Panc1 (cell line): ENCODE measurements around the gene LRGUK. TPM values are rescaled to one million over a fixed set of nuclear protein-coding genes. Genes with fewer than 3 reads are reported as not detected.

ENCODE experiments used
- ATAC-seq: fragments of 200-7000 bp; cut with Tn5 transposase; 2 replicates; pipeline ENCODE4 v1.9.1; 2020; ENCODE audit warnings: mild to moderate bottlenecking, moderate library complexity
- BruUV-seq: library from RNA; stranded (reverse); fragments of 400-500 nt; replicated peaks from 2 replicates; lab custom pipeline; 2021; lab: Mats Ljungman, UMichigan
- CTCF ChIA-PET: fragments of 300-600 bp; sonication (Branson Sonifier 250); formaldehyde crosslinking; loops from one replicate; lab custom pipeline; 2022; ENCODE audit warnings: antibody characterized with exemption; lab: Charles Lee
- POLR2A ChIA-PET: fragments of 300-600 bp; sonication (Branson Sonifier 250); formaldehyde crosslinking; loops from one replicate; lab custom pipeline; 2022; ENCODE audit warnings: antibody characterized with exemption; lab: Charles Lee
- DNase-seq: peaks from one replicate; pipeline ENCODE4 v3.0.0-alpha.2; 2010; ENCODE audit warnings: low read depth, low spot score
- H3K27ac ChIP-seq: 2 replicates; pipeline ENCODE4 v1.5.1; 2011; ENCODE audit warnings: mild to moderate bottlenecking, low read length, inconsistent platforms
- H3K27me3 ChIP-seq: fragments of 200-500 bp; sonication (Bioruptor generic); 2 replicates; pipeline ENCODE4 v1.6.0; 2014; ENCODE audit warnings: low read length, inconsistent platforms; ENCODE audit not compliant: control insufficient read depth, insufficient read depth
- H3K36me3 ChIP-seq: fragments of 200-500 bp; sonication (Bioruptor generic); 2 replicates; pipeline ENCODE4 v1.5.1; 2014; ENCODE audit warnings: inconsistent platforms, mild to moderate bottlenecking, low read length, moderate library complexity; ENCODE audit not compliant: control insufficient read depth, insufficient read depth
- H3K4me1 ChIP-seq: 2 replicates; pipeline ENCODE4 v1.5.1; 2011; ENCODE audit warnings: inconsistent platforms, mild to moderate bottlenecking, low read length, moderate library complexity; ENCODE audit not compliant: control insufficient read depth, insufficient read depth
- H3K4me3 ChIP-seq, 2 experiments: 2 replicates each; pipeline ENCODE4 v1.5.1; 2011 to 2012; ENCODE audit warnings: low read depth in 2 of 2, low read length in 2 of 2, mild to moderate bottlenecking in 2 of 2, inconsistent platforms in 1 of 2, moderate library complexity in 1 of 2
- H3K9me3 ChIP-seq: fragments of 200-500 bp; sonication (Bioruptor generic); 2 replicates; pipeline ENCODE4 v1.5.1; 2014; ENCODE audit warnings: low read depth, mild to moderate bottlenecking, inconsistent platforms, low read length, moderate library complexity; ENCODE audit not compliant: control insufficient read depth, insufficient read depth
- CTCF ChIP-seq: fragments of 450-650 bp; IDR thresholded peaks from 2 replicates; pipeline ENCODE4 v1.5.1; 2017; ENCODE audit warnings: mild to moderate bottlenecking
- POLR2AphosphoS5 ChIP-seq: IDR thresholded peaks from 2 replicates; pipeline ENCODE4 v1.6.1; 2012; ENCODE audit warnings: mild to moderate bottlenecking, low read depth, low read length, moderate library complexity
- REST ChIP-seq, 2 experiments: IDR thresholded peaks; 2 replicates each; pipeline ENCODE4 v1.6.1; 2011 to 2012; ENCODE audit warnings: low read depth in 2 of 2, control low read depth in 1 of 2, low read length in 1 of 2, mild to moderate bottlenecking in 1 of 2, moderate library complexity in 1 of 2; ENCODE audit not compliant: insufficient read depth in 1 of 2
- SIN3A ChIP-seq: IDR thresholded peaks from 2 replicates; pipeline ENCODE4 v1.6.1; 2012; ENCODE audit warnings: low read depth, mild to moderate bottlenecking, low read length, moderate library complexity, borderline replicate concordance; ENCODE audit not compliant: insufficient read depth
- TCF7L2 ChIP-seq: IDR thresholded peaks from 2 replicates; pipeline ENCODE4 v1.6.1; 2011; ENCODE audit warnings: mild to moderate bottlenecking, low read depth, low read length, inconsistent platforms
- in situ Hi-C: cut with HindIII; loops from 2 replicates; pipeline ENCODE4 v1.10.0; 2016; ENCODE audit warnings: low sequenced_read_pairs, low pct_unique_long_range_greater_than_20kb
- intact Hi-C: fragments of 100-400 bp; cut with micrococcal nuclease; formaldehyde crosslinking; loops from one replicate; pipeline ENCODE4 v1.10.0; 2022; ENCODE audit not compliant: unreplicated experiment
- total RNA-seq: library from RNA; stranded (reverse); gene quantifications from one replicate; pipeline ENCODE4 v1.2.1, GENCODE V29; 2021; ENCODE audit not compliant: unreplicated experiment

LRGUK gene
- total RNA-seq, 1 experiment from 2014 or later, result 0.23 TPM

- no peak for TF ChIP-seq TCF7L2
- no peak for TF ChIP-seq REST (IDR thresholded peaks at IDR 0.05; ENCODE audit: insufficient read depth in 1 of 2, low read depth in 2 of 2, low read length in 1 of 2)
- no peak for TF ChIP-seq CTCF
- no peak for TF ChIP-seq SIN3A
- CTCF ChIA-PET, result no interaction called here
- no peaks in the 10 kb centered on the region for H3K36me3 ChIP-seq
- H3K27ac ChIP-seq, result no peak overlapping the region
- no peak for ATAC-seq
- in situ Hi-C loops (no loop called here), intact Hi-C loops (no loop called here)
- no peaks in the 10 kb centered on the region for H3K27me3 ChIP-seq
- BruUV-seq, result no TSS peak
- no peaks in the 10 kb centered on the region for H3K9me3 ChIP-seq
- DNase-seq, result no peak
- H3K4me1 ChIP-seq, result no peaks in the 10 kb centered on the region
- POLR2A ChIA-PET, result no interaction called here
- H3K4me3 ChIP-seq, result no peak overlapping the region
Observed at GRCh38 chr7:134200970-134201369, 73.8 kb downstream of the LRGUK start.

- Histone ChIP-seq H3K4me1 (no peaks in the 10 kb centered on the region), H3K27me3 (no peaks in the 10 kb centered on the region; the same call in 1 of the 2 replicates), H3K27ac (no peak overlapping the region), H3K36me3 (no peaks in the 10 kb centered on the region), H3K9me3 (no peaks in the 10 kb centered on the region), H3K4me3 (no peak overlapping the region)
- BruUV-seq, result no TSS peak
- in situ Hi-C loops, result no loop called here
- DNase-seq (no peak), ATAC-seq (no peak)
- CTCF ChIA-PET, result no interaction called here
- intact Hi-C loops, result no loop called here
- TF ChIP-seq SIN3A, result no peak
- TF ChIP-seq CTCF, result no peak
- no peak for TF ChIP-seq TCF7L2
- no peak for TF ChIP-seq POLR2AphosphoS5
- TF ChIP-seq REST (IDR thresholded peaks at IDR 0.05; ENCODE audit: insufficient read depth in 1 of 2, low read depth in 2 of 2, low read length in 1 of 2), result no peak
- POLR2A ChIA-PET, result no interaction called here
Observed at GRCh38 chr7:134201569-134202261, 74.6 kb downstream of the LRGUK start.
